T-helper 2 cell treated with Interferon-gamma antibody and Interleukin-4, amounts not matched to agents 100 ng/mL and 5 ng/mL, for 36 hours (primary cell): Measurements from ENCODE around the gene TCEAL2. TPM values are rescaled to one million over a fixed set of nuclear protein-coding genes. Genes with fewer than 3 reads are reported as not detected.
"Not testable (repeated sequence)": the region's sequence is repeated elsewhere in the genome, so short reads cannot be mapped to it uniquely, and the experiment has no call there.

Experiments
- intact Hi-C: fragments of 100-400 bp; cut with micrococcal nuclease; formaldehyde crosslinking; loops from one replicate; pipeline ENCODE4 v1.15.1; 2023
- total RNA-seq: library from RNA; stranded (reverse); gene quantifications from 2 replicates; pipeline ENCODE4 v1.2.3, GENCODE V29; 2022

TCEAL2 gene
- total RNA-seq: not detected in 2 replicates

- intact Hi-C loops: not testable (repeated sequence)
Observed at GRCh38 chrX:102125436-102125835, at the start of gene TCEAL2. Gene TCEAL2 (plus strand): TSS chrX:102125679. CDS start chrX:102126831, 1,152 bp downstream.

DNA sequence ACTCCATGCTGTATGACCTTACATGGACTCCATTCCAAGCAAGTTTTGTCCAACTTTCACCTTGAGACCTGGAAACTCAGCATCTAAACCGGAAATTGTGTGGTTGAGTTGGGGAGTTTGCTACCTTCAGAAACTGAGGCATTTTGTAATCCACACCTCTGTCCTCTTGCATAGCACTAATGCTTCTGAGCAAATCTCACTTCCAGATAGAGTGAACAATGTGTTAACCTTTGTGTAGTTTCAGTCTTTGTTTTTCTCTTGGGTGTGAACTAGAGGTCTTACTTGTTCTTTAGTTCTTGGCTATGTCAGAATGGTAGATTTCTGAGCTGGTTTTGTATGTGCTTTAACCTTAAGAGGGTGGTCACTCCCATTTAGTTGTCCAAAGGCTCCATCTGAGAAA, 48.1 kb upstream of the TCEAL2 start:
- intact Hi-C loops: no loop called here

DNA sequence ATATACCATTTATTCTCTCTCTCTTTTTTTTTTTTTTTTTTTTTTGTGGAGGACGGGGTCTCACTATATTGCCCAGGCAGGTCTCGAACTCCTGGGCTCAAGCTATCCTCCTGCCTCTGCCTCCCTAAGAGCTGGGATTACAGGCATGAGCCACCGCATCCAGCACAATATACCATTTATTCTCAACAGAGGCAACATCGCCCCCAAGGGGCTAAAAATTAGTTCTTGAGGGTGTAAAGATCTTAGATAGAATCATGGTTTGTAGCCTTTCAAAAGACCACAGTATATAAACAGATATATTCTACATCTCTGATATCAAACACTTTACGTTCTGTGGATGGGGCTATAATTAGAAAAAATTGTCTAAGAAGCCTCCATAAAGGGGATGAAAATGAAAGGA, 39.8 kb upstream of the TCEAL2 start:
- intact Hi-C loops: no loop called here

DNA sequence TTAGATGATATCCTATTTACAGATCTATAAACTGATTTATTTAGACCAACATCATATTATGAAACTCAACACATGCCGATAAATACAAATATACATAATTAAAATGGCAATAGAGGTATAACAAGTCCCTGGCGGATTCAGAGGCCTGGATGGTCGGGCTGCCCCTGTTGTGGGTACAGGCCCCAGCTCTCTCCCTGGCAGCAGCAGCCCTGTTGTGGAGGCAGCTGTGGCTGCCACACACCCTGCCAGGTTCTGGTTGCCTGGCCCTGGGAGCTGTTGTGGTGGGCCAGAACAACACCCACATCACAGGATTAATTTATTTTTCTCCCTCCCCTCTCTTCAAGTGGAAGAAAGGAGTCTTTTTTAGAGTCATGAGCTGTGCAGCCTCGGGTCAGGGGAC, 12.1 kb upstream of the TCEAL2 start:
- intact Hi-C loops: no loop called here

DNA sequence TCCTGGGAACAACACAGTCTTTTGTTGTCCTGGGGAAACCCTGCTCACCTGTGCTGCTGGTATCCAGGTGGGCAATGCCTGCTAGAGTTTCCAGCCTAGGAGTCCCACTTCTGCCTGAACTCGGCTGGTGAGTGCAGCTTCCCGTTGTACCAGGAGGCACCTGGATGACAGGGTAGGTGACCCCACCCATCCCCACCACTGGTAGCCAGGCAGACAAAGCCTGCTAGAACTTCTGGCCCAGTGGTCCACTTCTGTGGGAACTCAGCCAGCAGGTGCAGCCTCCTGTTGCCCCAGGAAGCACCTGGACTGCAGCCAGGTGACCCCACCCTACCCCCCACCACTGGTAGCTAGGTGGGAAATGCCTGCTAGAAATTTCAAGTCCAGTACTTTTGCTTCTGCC, 9.7 kb upstream of the TCEAL2 start:
- intact Hi-C loops: no loop called here

GRCh38 chrX:102125014-102125413, 465 bp upstream of the TCEAL2 start:
- intact Hi-C loops: not testable (repeated sequence)

- intact Hi-C loops: not testable (repeated sequence)
Observed at GRCh38 chrX:102126080-102126818, 770 bp downstream of the TCEAL2 start.

DNA sequence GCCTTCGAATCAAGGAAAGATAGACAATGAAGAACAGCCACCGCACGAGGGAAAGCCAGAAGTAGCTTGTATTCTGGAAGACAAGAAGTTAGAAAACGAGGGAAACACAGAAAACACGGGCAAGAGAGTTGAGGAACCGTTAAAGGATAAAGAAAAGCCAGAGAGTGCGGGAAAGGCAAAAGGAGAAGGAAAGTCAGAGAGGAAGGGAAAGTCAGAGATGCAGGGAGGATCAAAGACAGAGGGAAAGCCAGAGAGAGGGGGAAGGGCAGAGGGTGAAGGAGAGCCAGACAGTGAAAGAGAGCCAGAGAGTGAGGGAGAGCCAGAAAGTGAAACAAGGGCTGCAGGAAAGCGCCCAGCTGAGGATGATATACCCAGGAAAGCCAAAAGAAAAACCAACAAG, 1.4 kb downstream of the TCEAL2 start:
- intact Hi-C loops: no loop called here

GRCh38 chrX:102129473-102129872, 4.0 kb downstream of the TCEAL2 start:
- intact Hi-C loops: no loop called here

DNA sequence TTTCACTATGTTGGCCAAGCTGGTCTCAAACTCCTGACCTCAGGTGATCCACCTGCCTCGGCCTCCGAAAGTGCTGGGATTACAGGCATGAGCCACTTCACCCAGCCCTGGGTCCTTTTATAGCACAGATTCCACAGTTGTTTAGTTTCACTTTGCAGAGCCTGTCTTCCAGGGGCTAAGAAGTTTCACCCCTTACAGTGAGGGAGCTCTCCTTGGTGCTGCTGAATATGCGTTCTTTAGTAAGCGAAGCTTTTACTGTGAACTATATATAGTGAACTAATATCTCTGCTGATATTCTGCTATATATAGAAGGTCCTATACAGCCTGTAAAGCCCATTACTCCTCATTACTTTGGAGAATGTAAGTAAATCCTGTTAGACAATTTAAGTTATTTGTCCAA, 12.6 kb downstream of the TCEAL2 start:
- intact Hi-C loops: no loop called here

DNA sequence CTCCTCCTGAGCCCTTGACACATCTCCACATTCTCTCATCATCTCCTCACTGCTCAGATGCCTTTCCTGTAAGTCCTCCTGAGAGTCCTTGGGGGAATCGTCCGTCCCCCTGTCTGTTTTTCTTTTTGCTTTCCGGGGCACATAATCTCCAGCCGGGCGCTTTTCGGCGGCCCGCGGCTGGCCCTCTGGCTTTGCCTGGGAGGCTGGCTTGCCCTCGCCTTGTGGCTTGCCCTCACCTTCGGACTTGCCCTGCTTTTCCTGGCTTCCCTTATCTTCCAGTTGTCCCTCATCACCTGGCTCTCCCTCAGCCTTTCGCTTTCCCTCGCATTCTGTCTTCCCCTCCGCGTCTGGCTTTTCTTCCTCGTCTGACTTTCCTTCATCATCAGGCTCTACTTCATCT, 15.4 kb downstream of the TCEAL2 start:
- intact Hi-C loops: not testable (repeated sequence)

GRCh38 chrX:102141631-102142030, 16.2 kb downstream of the TCEAL2 start:
- intact Hi-C loops: not testable (repeated sequence)

- intact Hi-C loops: not testable (repeated sequence)
Observed at GRCh38 chrX:102142274-102142673, 16.8 kb downstream of the TCEAL2 start, which contains the start of gene TCEAL6. Gene TCEAL6 (minus strand): TSS chrX:102142481.

GRCh38 chrX:102154218-102154860, 28.9 kb downstream of the TCEAL2 start:
- intact Hi-C loops: loop anchor here (2.0 kb wide), 1 partner anchor 740 kb away; no protein-coding TSS in a partner anchor

GRCh38 chrX:102154900-102155805, 29.7 kb downstream of the TCEAL2 start:
- intact Hi-C loops: loop anchor here (2.0 to 5.0 kb wide), 2 partner anchors 223 to 740 kb away; partner anchors contain the start of gene ZMAT1

DNA sequence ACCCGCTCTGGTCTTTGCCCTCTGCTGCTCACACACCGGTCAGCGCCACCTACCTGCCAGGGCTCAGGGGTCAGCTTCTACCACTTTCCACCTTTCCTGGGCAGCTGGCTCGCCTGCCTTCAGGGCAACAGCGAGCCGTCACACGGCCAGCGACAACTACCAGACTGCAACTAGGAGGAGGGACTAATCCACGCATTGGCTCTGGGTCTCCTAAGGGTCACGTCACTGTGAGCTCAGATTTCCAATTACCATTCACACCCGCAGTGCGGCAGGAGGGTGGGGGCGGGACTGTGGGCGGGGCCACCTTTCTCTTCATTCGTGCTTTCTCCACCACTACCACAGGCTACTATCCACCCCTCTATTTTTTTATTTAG, 30.3 kb downstream of the TCEAL2 start, which contains the start of gene BEX5:
BEX5 (minus strand) TSS at position 172 of the 374 bp plus-strand sequence. CDS start 1,712 bp downstream, outside the sequence.
- intact Hi-C loops: loop anchor here (2.0 to 5.0 kb wide), 2 partner anchors 223 to 741 kb away; partner anchors contain the start of gene ZMAT1

Other genes starting within 250 kb of the TCEAL2 start
- 3.7 and 3.8 TPM in 2 replicates for gene ZMAT1, start 193.7 kb upstream of the TCEAL2 start, total RNA-seq
- not detected in 2 replicates for gene TCEAL6, start 16.8 kb downstream of the TCEAL2 start, total RNA-seq
- 1.7 and 2.1 TPM in 2 replicates for gene BEX5, start 30.3 kb downstream of the TCEAL2 start, total RNA-seq
- gene TCP11X1, start 89.6 kb downstream of the TCEAL2 start, total RNA-seq: not detected in 2 replicates
- gene NXF2, start 121.5 kb downstream of the TCEAL2 start, total RNA-seq: not detected in 2 replicates